ENCODE data around the gene NTSR2.
"Not testable (repeated sequence)": the region's sequence is repeated elsewhere in the genome, so short reads cannot be mapped to it uniquely, and the experiment has no call there.

The NTSR2 gene

DNA sequence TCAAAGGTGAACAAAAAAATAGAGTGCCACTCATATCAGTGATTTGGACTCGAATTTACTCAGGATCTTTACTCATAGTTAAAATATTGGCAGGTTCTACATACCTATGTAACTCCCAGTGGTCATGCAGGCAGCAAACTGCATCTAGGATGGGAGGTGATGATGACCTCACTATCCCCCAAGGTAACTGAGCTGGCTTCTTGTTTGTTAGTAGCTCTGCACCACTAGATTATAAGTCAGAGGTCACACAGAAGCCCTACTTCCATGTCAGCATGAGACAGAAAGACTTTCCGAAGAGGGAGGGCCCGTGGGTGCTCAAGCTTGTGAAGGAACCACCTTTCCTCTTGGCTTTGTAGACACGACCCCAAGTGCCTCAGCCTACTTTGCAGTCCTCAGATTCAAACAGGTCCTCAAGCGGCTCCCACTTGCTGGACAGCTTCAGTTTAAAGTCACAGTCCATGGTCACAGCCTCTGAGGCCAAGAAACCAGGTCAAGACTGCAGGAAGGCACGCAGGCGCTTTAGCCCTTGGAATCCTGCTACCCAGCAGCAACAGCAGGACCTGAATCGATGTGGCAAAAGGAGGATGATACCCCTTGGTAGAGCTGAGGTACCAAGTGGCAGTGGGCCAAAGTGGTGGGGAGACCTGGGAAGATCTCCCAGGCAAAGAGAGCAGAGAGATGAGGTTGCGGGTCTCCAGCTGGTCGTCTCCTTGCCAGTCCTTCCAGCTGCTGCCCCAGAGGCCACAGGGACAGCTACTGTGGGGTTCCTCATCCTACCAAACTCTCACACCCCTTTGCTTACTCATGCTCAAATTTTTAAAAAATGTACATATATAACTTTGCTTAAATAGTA is 4.3 kb downstream of the NTSR2 start:
- TF ChIP-seq, protein P1, sequence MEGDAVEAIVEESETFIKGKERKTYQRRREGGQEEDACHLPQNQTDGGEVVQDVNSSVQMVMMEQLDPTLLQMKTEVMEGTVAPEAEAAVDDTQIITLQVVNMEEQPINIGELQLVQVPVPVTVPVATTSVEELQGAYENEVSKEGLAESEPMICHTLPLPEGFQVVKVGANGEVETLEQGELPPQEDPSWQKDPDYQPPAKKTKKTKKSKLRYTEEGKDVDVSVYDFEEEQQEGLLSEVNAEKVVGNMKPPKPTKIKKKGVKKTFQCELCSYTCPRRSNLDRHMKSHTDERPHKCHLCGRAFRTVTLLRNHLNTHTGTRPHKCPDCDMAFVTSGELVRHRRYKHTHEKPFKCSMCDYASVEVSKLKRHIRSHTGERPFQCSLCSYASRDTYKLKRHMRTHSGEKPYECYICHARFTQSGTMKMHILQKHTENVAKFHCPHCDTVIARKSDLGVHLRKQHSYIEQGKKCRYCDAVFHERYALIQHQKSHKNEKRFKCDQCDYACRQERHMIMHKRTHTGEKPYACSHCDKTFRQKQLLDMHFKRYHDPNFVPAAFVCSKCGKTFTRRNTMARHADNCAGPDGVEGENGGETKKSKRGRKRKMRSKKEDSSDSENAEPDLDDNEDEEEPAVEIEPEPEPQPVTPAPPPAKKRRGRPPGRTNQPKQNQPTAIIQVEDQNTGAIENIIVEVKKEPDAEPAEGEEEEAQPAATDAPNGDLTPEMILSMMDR (IDR thresholded peaks at IDR 0.05), result no peak
- no peak for TF ChIP-seq ZFX (IDR thresholded peaks at IDR 0.05; ENCODE audit: borderline replicate concordance)
- no peak overlapping the region for H3K27ac ChIP-seq

DNA sequence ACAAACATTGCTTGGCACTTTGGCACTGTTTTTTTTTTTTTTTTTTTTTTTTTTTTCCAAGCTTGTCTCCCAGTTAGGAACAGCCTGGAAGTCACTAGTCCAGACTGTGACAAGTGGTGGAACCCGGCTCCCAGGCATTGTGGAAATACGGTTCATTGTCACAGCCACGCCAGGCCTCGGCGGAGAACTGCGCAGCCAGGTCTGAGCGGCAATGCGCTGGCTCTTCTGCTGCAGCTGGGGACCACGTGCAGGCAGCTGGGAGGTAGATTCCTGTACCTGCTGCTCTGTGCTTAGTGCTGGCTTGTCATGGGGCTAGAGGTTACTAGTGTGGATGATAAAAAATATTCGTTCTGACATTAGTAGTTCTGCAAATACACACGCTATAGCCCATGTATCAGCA is 5.0 kb downstream of the NTSR2 start:
- TF ChIP-seq, protein P1 (IDR thresholded peaks at IDR 0.05), result no peak
- TF ChIP-seq ZFX (IDR thresholded peaks at IDR 0.05; ENCODE audit: borderline replicate concordance), result no peak
- no peak overlapping the region for H3K27ac ChIP-seq

DNA sequence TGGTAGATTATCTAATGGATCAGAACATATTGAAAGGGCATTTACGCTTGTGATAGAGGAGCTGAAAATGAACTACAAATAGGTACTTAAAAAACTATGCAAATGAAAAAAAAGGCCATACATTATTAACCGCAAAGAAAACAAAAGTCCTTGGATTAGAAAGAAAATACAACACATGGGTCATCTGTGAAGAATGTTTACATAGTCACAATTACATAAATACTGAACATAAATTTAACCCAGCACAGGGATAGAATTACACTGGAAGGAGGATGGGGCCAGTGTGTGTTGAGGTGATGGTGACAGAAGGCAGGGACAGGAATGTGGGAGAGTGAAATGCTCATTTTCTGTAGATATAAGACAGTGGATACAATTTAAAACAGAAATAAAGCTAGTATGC is 6.6 kb downstream of the NTSR2 start:
- TF ChIP-seq, protein P1 (IDR thresholded peaks at IDR 0.05), result no peak
- no peak for TF ChIP-seq ZFX (IDR thresholded peaks at IDR 0.05; ENCODE audit: borderline replicate concordance)
- H3K27ac ChIP-seq, result no peak overlapping the region

DNA sequence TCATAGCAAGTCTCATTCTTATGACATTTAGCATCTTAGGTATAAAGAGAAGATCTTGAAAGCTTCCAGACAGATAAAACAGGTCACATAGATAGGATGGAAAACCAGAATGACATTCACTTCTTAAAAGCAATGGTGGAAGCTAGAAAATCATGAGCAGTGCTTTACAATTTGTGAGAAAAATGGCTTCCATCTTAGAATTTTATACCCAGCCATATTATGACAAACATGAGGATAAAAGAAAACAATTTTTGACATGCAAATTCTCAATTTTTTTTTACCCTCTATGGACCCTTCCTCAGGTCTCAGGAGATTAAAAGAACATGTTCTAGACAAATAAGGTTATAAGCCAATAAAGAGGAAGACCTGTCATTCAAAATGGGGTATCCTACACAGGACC is 7.1 kb downstream of the NTSR2 start:
- no peak overlapping the region for H3K27ac ChIP-seq
- no peak for TF ChIP-seq ZFX (IDR thresholded peaks at IDR 0.05; ENCODE audit: borderline replicate concordance)
- TF ChIP-seq, protein P1 (IDR thresholded peaks at IDR 0.05), result no peak

DNA sequence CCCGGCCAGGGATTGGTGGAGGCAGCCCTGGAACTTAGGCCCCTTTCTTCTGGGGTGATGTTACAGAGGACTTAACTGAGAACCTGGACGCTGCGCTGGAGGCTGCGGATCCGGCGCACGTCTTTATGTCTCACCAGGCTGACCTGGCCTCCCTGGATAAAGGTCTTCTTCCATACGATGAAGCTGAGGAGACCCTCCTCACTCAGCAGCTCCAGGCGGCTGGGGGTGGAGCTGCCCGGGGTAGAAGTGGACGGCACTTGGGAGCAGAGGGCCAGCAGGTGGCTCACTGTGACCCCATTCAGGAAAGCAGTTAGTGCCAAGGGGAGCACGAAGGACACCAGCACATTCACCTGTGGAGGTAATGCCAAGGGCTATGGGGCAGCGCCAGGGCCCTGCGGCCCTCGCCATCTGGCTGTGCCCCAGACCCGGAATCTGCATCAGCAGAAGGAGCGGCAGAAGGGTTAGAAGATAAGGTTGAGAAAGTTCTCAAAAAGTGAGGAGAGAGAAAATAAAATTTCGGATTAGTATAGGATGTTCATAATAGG is 8.0 kb downstream of the NTSR2 start:
- TF ChIP-seq, protein P1 (IDR thresholded peaks at IDR 0.05), result no peak
- TF ChIP-seq ZFX (IDR thresholded peaks at IDR 0.05; ENCODE audit: borderline replicate concordance), result no peak
- H3K27ac ChIP-seq, result no peak overlapping the region

DNA sequence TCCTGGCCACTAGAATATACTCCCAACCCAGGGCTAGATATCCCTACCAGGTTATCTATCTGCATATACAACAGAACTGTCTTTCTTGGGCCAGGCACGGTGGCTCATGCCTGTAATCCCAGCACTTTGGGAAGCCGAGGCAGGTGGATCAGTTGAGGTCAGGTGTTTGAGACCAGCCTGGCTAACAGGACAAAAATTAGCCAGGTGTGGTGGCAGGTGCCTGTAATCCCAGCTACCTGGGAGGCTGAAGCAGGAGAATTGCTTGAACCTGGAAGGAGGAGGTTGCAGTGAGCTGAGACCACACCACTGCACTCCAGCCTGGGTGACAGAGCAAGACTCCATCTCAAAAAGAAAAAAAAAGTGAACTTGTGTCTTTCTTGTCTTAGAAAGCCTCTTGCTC is 9.6 kb downstream of the NTSR2 start:
- not testable (repeated sequence) for H3K27ac ChIP-seq

DNA sequence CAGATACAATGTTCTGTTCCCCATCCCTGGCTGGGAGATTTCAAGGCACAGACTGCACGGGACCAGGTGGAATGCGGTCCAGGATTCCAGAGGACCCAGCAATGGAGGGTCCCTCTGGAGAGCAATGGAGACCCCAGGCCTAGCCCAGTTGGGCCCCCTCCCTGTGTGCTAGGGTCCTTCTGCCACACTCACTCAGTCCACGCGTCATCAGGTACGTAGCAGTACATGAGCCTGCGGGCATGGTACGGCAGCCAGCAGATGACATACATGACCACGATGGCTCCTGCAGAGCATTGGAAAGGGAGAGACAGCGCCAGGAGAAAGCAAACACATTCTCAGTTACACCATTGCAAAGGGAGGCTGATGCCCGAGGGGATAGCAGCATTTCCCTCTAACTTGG is 10.1 kb downstream of the NTSR2 start:
- no peak for TF ChIP-seq ZFX (IDR thresholded peaks at IDR 0.05; ENCODE audit: borderline replicate concordance)
- TF ChIP-seq, protein P1 (IDR thresholded peaks at IDR 0.05), result no peak
- H3K27ac ChIP-seq, result no peak overlapping the region

Data from 22Rv1 (cell line).